KMS-11 (cell line): ENCODE data around the gene WFIKKN2.

ENCODE experiments used
- H2AFZ ChIP-seq: fragments of 200-600 bp; sonication (generic); 2 replicates; pipeline ENCODE4 v1.6.1; 2016; ENCODE audit warnings: antibody characterized with exemption, mixed run types, low read depth
- H3K27ac ChIP-seq: fragments of 200-600 bp; sonication (generic); 2 replicates; pipeline ENCODE4 v1.6.1; 2016; ENCODE audit warnings: mild to moderate bottlenecking, mixed run types
- H3K27me3 ChIP-seq: fragments of 200-600 bp; sonication (generic); 2 replicates; pipeline ENCODE4 v1.6.1; 2017; ENCODE audit warnings: mild to moderate bottlenecking, low read depth, mixed run types, moderate library complexity; ENCODE audit not compliant: insufficient read depth
- H3K36me3 ChIP-seq: fragments of 200-600 bp; sonication (generic); 2 replicates; pipeline ENCODE4 v1.6.1; 2017; ENCODE audit warnings: mild to moderate bottlenecking, mixed run types; ENCODE audit not compliant: insufficient read depth
- H3K4me1 ChIP-seq: fragments of 200-600 bp; sonication (generic); 2 replicates; pipeline ENCODE4 v1.6.1; 2016; ENCODE audit warnings: mild to moderate bottlenecking, low read depth, mixed run types; ENCODE audit not compliant: poor library complexity, severe bottlenecking
- H3K4me2 ChIP-seq: fragments of 200-600 bp; sonication (generic); 2 replicates; pipeline ENCODE4 v1.7.0; 2016; ENCODE audit warnings: mild to moderate bottlenecking, mixed run types
- H3K4me3 ChIP-seq: fragments of 200-600 bp; sonication (generic); IDR thresholded peaks from 2 replicates; pipeline ENCODE4 v1.6.1; 2017; ENCODE audit warnings: low read depth, low read length, mixed read lengths; ENCODE audit not compliant: insufficient read depth
- H3K79me2 ChIP-seq: fragments of 200-600 bp; sonication (generic); 2 replicates; pipeline ENCODE4 v1.6.1; 2016; ENCODE audit warnings: low read depth, mixed run types; ENCODE audit not compliant: insufficient read depth
- H3K9ac ChIP-seq: fragments of 200-600 bp; sonication (generic); 2 replicates; pipeline ENCODE4 v1.6.1; 2016; ENCODE audit warnings: mild to moderate bottlenecking, mixed run types
- H4K20me1 ChIP-seq: fragments of 200-600 bp; sonication (generic); 2 replicates; pipeline ENCODE4 v1.6.1; 2016; ENCODE audit warnings: mild to moderate bottlenecking, mixed run types; ENCODE audit not compliant: insufficient read depth
- TF ChIP-seq, protein P1 (sequence below): fragments of 200-600 bp; sonication (generic); conservative IDR thresholded peaks from 2 replicates; pipeline ENCODE4 v1.6.1; 2017; ENCODE audit warnings: low read depth, mild to moderate bottlenecking, antibody characterized with exemption, low read length, moderate library complexity, mixed read lengths

WFIKKN2 gene

DNA sequence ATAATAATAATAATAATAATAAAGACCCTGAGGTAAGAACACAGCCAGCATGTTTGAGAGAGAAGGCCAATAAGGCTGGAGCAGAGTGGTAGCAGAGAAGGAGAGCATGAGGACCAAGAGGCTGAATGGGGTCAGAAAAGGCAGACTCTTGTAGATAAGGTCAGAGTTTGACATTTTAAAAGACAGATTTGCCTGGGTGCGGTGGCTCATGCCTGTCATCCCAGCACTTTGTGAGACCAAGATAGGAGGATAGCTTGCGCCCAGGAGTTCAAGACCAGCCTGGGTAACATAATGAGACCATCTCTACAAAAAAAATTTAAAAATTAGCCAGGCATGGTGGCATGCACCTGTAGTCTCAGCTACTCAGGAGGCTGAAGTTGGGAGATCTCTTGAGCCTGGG, 11.0 kb upstream of the WFIKKN2 start:
- no peak overlapping the region for H3K4me2 ChIP-seq
- H3K36me3 ChIP-seq, result no peaks in the 10 kb centered on the region
- TF ChIP-seq, protein P1, sequence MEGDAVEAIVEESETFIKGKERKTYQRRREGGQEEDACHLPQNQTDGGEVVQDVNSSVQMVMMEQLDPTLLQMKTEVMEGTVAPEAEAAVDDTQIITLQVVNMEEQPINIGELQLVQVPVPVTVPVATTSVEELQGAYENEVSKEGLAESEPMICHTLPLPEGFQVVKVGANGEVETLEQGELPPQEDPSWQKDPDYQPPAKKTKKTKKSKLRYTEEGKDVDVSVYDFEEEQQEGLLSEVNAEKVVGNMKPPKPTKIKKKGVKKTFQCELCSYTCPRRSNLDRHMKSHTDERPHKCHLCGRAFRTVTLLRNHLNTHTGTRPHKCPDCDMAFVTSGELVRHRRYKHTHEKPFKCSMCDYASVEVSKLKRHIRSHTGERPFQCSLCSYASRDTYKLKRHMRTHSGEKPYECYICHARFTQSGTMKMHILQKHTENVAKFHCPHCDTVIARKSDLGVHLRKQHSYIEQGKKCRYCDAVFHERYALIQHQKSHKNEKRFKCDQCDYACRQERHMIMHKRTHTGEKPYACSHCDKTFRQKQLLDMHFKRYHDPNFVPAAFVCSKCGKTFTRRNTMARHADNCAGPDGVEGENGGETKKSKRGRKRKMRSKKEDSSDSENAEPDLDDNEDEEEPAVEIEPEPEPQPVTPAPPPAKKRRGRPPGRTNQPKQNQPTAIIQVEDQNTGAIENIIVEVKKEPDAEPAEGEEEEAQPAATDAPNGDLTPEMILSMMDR, result no peak
- H2AFZ ChIP-seq, result no peak overlapping the region
- no peaks in the 10 kb centered on the region for H3K27me3 ChIP-seq
- no peaks in the 10 kb centered on the region for H4K20me1 ChIP-seq
- no peak overlapping the region for H3K27ac ChIP-seq
- peaks cover 22% of the 10 kb centered on the region for H3K4me1 ChIP-seq
- no peak overlapping the region for H3K9ac ChIP-seq
- H3K79me2 ChIP-seq, result no peaks in the 10 kb centered on the region
- no peak overlapping the region for H3K4me3 ChIP-seq

GRCh38 chr17:50825188-50825587, 10.2 kb upstream of the WFIKKN2 start:
- peaks cover 30% of the 10 kb centered on the region for H3K4me1 ChIP-seq
- no peaks in the 10 kb centered on the region for H4K20me1 ChIP-seq
- no peak overlapping the region for H2AFZ ChIP-seq
- H3K79me2 ChIP-seq, result no peaks in the 10 kb centered on the region
- no peak overlapping the region for H3K4me2 ChIP-seq
- H3K27ac ChIP-seq, result no peak overlapping the region
- TF ChIP-seq, protein P1, result no peak
- no peaks in the 10 kb centered on the region for H3K27me3 ChIP-seq
- no peak overlapping the region for H3K4me3 ChIP-seq
- no peaks in the 10 kb centered on the region for H3K36me3 ChIP-seq
- H3K9ac ChIP-seq, result no peak overlapping the region

DNA sequence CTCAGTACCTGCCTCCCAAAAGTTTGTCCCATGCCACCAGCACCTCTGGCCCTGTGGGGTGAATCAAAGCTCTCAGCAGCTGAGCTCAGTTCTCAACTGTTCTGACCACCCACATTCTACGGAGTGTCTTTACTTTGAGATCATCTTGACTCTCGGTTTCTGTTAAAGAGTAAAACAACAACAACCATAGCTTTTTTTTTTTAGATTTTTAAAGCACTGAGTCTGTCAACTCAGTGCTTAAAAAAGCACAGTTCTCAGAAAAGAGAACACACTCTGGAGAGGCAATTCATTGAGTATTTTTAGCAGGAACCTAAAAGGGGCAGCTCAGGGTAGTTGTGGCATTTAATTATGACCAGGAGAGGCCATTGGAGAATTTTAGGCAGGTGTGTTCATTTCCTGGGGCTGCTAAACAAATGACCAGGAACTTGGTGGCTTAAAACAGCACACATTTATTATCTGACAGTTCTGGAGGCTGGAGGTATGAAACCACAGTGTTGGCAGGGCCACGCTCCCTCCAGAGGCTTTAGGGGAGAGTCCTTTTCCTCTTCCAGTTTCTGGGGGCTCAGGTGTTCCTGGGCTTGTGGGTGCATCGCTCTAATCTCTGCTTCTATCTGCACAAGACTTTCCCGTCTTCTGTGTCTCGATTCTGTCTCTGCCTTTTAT, 6.7 kb upstream of the WFIKKN2 start:
- peaks cover 30% of the 10 kb centered on the region for H3K4me1 ChIP-seq
- no peaks in the 10 kb centered on the region for H3K79me2 ChIP-seq
- peak overlapping the region; percentile 45 for H2AFZ ChIP-seq
- TF ChIP-seq, protein P1, result no peak
- H3K27ac ChIP-seq, result peak overlapping the region; percentile 56
- H3K27me3 ChIP-seq, result no peaks in the 10 kb centered on the region
- peak overlapping the region; percentile 32 for H3K4me2 ChIP-seq
- no peaks in the 10 kb centered on the region for H4K20me1 ChIP-seq
- H3K9ac ChIP-seq, result peak overlapping the region; percentile 10; the same call in 1 of the 2 replicates
- no peak overlapping the region for H3K4me3 ChIP-seq
- no peaks in the 10 kb centered on the region for H3K36me3 ChIP-seq

DNA sequence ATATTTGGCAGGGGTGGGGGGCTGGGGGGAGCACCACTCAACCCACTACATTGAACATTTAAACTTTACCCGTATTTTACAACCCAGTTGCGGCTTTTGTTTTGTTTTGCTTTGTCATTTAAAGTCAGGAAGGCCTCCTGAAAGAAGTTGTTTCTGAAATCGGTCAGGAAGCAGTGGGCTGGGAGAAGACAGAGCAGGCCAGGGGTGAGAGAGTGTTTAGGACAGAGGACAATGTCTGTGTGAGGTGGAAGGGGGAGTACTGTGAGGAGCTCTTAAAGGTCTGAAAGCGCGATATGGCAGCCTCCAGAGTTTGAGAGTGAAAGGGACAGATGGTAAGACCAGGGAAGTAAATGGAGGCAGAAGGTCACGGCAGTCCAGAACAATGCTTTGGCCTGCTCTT, 6.1 kb upstream of the WFIKKN2 start:
- no peak overlapping the region; the same call in 1 of the 2 replicates for H3K9ac ChIP-seq
- no peaks in the 10 kb centered on the region for H3K27me3 ChIP-seq
- no peaks in the 10 kb centered on the region for H3K36me3 ChIP-seq
- peak overlapping the region; percentile 56; the same call in 1 of the 2 replicates for H3K27ac ChIP-seq
- TF ChIP-seq, protein P1, result no peak
- peaks cover 30% of the 10 kb centered on the region for H3K4me1 ChIP-seq
- H4K20me1 ChIP-seq, result no peaks in the 10 kb centered on the region
- no peak overlapping the region for H3K4me3 ChIP-seq
- peak overlapping the region; percentile 45; the same call in 1 of the 2 replicates for H2AFZ ChIP-seq
- no peaks in the 10 kb centered on the region for H3K79me2 ChIP-seq
- H3K4me2 ChIP-seq, result peak overlapping the region; percentile 32; the same call in 1 of the 2 replicates
